ENCODE data around the gene RIGI.

DNA sequence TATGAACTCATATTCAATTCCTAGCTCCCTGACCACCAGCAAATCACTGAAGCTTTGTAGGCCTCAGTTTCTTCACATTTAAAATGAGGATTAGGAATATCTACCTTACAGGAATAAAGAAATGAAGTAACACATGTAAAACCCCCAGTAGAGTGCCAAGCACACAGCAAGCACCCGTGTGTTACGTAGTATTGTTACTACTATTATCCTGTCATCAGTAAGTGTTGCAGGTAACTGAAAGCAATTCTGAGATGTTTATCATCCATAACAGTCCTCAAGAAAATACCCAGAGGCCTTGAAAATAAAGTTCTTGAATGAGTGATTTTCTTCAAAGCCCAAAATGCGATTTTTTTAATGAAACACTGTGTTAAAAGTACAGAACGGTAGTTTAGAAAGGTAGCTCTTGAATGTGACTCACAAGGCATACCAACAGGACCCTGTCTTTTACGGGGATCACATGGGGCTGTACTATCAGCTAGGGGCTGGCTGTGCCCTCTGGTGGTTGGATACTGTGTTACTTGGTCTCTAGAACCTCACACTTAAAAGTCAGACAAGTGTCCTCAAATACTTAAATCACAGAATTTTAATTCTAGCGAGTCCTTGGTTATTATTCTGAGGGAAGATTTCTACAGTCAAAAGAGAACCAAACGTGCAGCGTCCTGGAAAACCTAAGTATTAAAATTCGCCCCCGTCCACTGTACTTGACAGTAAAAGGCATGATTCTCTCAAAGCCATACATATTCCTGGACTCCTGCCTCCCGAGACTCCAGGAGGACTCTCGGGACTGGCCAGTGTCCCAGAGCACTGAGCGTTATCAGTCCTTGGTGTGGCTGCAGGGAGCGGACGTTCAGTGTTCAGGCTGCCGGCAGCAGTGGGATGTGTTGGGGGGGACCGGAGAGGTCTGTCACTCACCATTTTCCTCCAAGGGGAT is 46.2 kb upstream of the RIGI start:
- TF ChIP-seq EZH2 (IDR thresholded peaks at IDR 0.05; ENCODE audit: borderline replicate concordance, insufficient read depth, low read depth, low read length, poor library complexity, severe bottlenecking) = no peak
- TF ChIP-seq, protein P1, sequence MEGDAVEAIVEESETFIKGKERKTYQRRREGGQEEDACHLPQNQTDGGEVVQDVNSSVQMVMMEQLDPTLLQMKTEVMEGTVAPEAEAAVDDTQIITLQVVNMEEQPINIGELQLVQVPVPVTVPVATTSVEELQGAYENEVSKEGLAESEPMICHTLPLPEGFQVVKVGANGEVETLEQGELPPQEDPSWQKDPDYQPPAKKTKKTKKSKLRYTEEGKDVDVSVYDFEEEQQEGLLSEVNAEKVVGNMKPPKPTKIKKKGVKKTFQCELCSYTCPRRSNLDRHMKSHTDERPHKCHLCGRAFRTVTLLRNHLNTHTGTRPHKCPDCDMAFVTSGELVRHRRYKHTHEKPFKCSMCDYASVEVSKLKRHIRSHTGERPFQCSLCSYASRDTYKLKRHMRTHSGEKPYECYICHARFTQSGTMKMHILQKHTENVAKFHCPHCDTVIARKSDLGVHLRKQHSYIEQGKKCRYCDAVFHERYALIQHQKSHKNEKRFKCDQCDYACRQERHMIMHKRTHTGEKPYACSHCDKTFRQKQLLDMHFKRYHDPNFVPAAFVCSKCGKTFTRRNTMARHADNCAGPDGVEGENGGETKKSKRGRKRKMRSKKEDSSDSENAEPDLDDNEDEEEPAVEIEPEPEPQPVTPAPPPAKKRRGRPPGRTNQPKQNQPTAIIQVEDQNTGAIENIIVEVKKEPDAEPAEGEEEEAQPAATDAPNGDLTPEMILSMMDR (IDR thresholded peaks at IDR 0.05) = peak; percentile 88
